NCI-H345 (cell line): ENCODE data around the gene JAG2.

Experiments
- DNase-seq: peaks from one replicate; lab custom pipeline; 2025; lab: John Stamatoyannopoulos, UW

JAG2 gene

DNA sequence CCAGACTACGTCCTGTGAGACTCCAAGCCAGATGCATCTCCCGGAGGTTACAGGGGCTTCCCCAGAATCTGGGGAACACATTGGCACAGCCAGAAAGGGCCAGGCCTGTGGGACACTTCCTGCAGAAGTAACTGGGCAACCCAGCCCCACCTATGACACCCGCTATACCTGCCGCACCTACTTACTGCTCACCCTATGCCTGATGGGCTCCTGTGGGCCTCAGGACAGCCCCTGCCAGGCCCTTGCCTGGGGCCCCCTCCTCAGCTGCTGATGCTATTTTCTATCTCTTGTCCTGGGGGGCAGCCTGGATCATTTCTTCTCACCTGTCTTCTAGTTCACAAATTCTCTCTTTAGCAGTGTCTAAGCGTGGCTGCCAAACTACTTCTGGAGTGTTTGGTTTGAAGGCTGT lies 28.7 kb downstream of the JAG2 start:
- DNase-seq = no peak

DNA sequence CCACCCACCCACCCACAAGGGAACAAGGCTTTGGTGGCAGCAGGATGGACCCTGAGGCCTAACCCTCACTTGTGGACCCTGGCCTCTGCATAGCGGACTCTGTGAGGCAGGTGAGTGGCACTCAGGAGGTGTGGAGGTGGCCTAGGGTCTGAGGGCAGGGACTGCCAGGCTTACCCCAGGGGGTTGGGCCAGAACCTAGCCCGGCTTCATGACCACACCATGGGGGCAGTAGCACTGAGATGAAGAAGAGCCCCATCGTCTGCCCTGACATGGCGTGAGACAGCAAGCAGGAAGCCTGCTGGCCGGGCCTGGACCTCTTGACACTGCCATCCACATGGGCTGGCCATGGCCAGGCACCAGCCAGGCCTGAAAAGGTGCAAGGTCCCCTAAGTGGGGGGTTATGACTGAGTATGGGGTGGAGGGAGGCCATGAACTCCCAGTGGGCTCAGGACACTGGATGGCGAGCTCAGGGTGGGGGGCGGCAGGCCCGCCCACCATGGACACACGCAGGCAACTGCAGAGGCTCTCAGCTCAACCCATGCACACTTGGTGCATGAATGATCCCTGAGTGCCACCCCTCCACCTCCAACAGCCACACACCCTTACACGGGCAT lies 29.3 kb downstream of the JAG2 start:
- DNase-seq = no peak

DNA sequence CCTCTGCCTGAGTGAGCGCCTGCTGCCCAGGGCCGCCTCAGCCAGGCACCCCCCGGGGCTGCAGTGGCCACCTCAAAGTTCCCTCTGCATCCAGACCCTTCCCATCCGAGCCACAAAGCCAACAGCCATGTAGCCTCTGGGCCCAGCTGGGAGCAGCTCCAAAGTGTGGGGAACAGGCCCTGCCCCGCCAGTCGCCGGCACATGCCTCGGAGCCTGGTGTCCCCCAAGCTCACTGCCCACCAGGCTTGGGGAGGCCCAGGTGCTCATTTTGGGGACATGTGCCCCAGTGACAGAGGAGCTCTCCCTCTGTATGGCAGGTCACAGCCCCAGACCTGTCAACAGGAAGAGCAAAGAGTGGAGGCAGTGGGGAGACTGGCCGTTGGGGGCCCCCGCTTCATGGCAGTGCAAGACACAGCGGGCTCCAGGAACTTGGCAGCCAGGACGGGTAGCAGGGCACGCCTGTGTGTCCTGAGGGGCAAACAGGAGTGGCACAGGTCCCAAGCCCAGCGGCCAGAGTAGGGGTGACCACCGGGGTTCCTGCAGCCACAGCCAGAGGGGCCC lies 29.9 kb downstream of the JAG2 start:
- DNase-seq = no peak

DNA sequence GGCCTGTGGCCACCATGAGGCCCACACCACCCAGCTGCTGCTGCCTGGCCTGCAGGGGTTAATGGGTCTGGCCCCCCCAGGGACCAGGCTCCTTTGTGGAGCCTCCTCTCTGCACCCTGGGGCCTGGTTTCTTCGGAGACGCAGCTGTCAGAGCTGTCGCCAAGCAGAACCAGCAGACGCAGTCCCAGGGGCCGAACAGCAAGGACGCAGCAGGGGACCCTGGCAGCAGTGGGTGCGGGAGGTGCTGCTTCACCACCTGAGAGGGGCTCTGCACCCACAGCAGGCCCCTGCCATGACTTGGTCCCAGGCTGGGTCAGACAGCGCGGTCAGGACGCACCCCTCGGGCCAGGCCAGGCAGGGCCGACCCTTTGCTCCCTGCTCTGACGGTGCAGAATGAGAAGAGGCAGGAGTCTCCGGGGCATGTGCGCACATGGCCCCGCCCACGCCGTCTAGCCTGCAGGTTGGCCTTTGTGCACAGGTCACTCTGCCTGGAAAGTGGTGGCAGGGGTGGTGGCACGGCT lies 30.5 kb downstream of the JAG2 start:
- no peak for DNase-seq

DNA sequence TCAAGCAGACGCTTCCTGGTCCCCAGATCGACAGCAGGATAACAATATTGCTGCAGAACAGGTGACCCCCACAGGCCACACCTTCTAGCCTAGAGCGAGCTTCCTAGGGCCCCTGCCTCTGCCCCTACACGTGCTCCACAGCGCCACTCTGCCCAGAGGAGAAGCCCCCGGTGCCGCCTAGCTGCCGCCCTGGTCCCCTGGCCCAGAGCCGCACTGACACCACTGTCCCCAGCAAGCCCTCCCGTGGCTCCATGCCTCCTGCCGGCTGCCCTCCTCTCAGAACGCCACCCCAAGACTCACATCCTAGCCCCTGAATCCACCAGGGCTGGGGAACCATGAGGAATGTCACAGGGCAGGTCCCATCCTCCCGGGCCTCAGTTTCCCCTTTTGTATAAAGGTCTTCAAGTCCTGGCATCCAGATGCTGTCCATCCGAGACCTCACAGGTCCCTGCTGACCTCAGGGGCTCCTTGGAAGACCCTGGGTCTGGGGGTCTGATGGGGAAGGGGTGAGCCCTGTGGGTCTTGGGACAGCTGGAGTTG lies 31.0 kb downstream of the JAG2 start:
- no peak for DNase-seq

DNA sequence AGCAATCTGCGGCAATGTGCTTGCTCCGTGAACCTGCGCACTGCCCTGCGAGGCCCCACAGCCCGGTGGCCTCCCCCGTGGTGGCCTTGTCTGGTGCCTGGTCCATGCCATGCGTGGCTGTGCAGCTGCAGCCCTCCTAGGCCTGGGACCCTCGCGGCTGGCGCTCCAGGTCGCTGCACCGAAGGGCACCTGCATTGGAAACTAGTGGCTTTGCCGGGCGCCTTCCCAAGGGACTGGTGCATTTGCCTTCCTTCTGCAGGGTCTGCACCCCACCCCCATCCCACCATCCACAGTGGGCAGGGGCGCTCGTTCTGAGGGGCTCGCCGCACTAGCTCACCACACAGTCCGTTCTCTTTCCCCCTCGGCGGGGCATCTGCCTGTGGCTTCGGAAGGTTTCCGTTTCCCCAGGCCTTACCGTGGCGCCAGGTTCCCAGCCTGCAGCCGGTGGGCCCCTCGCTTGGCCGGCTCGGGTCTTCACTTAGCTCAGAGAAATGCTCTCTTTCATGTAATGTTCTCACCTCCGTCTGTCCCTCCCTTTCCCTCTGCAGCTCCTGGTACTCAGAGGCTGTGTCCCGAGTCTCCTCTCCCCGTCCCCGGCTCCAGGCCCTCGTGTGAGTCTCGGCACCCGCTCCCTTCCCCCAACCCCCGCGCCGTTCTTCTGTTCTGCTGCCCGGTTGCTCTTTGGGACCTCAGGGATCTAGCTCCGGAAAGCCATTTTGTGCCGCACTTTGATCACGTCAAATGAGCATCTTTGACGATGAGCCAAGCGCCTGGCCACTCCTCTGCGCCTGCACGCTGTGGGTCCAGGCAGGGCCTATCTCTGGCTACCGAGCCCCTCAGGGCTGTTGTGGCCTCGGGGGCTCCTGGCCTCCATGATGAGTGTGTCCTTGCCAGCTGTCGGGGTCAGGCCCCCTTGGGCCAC lies 31.9 kb downstream of the JAG2 start:
- DNase-seq = no peak

DNA sequence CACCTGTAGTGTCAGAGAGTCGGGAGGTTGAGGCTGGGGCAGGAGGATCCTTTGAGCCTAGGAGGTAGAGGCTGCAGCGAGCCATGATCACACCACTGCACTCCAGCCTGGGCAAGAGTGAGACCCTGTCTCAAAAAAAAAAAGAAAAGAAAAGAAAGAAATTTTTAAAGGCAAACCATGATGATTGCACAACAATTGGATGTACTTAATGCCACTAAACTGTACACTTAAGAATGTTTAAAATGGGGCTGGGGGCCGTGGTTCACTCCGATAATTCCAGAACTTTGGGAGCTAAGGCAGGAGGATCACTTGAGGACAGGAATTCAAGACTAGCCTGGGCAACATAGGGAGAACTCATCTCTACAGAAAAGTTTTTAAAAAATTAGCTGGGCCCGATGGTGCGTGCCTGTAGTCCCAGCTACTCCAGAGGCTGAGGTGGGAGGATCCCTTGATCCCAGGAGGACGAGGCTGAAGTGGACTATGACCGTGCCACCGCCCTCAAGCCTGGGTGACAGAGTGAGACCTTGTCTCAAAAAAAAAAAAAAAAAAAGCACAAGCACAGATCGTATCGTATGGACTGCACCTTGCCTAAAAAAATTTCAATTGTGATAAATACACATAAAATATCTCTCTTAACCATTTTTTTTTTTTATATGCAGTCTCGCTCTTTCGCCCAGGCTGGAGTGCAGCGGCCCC lies 32.7 kb downstream of the JAG2 start:
- DNase-seq = no peak

DNA sequence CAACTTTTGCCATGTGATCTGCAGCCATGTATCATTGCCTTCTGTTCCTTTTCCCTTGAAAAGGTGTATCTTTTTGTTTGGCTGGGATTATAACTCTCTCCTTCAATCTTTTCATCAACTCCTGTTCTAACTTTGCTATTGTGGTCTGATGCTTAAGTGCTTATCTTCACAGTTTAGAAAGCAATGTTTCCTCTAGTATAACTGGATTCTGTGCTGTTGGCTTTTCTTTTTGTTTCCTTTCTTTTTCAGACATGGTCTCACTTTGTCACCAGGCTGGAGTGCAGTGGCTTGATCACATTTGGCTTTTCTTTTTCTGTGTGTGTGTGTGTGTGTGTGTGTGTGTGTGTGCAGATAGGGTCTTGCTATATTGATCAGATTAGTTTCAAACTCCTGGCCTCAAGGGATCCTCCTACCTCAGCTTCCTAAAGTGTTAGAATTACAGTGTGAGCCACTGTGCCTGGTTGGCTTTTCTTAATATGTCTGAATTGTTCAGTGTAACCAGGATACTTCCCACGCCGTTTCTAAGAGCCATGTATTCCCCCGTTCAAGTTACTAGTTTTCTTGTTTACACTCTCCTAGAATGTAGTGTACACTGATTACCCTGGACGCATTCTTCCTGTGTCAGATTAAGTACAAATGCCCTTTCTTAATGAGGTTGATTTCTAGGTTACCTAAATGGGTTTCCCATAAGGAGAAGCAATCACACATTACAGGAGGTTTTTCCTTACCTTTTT lies 35.5 kb downstream of the JAG2 start:
- DNase-seq = no peak

DNA sequence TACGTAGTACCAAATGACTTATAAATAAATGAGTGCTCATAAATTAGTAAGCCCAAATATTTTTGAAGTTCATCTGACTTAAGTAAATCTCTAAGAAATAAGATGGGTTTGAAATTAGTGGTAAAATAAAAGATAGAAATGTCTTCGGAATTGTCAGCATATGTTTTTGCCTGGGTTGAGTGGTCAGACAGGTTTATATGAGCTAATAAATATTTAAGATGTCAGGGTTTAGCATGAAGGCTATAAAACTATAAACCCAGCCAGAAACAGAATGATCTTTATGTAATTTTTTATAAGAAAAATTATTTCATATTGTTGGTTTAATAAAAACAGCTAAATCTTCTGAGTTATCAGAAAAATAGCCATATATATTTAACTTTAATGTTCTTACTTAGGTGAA lies 37.3 kb downstream of the JAG2 start:
- DNase-seq = no peak

DNA sequence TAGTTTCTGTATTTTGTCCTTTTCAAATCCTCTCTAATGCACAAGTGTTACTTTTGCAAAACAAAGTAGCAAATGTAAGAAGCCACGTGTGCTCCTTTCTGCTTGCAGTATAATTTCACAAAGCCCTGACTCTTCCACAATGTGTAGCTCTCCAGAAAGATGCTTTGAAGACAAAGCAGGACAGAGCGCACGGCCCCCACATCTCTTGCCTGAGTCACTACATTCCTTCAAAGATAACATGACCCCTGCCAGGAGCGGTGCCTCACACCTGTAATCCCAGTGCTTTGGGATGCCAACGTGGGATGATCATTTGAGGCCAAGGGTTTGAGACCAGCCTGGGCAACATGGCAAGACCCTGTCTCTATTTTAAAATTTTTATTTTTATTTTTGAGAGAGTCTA lies 40.5 kb downstream of the JAG2 start:
- no peak for DNase-seq

DNA sequence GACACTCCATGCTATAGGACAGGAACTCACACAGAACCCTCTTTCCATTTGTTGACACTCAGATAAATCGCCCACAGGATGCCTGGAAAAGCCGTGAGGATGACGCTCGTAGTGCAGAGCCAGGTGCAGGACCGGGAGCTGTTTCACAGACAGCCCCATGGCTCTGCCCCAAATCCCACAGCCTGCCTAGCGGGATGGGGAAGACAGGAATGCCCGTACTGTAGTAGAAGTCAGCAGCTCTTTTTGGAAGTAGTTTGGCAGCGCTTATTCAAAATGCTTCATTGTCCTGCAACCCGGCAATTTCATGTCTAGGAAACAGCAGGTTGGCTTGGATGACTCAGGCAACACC lies 41.6 kb downstream of the JAG2 start:
- no peak for DNase-seq

DNA sequence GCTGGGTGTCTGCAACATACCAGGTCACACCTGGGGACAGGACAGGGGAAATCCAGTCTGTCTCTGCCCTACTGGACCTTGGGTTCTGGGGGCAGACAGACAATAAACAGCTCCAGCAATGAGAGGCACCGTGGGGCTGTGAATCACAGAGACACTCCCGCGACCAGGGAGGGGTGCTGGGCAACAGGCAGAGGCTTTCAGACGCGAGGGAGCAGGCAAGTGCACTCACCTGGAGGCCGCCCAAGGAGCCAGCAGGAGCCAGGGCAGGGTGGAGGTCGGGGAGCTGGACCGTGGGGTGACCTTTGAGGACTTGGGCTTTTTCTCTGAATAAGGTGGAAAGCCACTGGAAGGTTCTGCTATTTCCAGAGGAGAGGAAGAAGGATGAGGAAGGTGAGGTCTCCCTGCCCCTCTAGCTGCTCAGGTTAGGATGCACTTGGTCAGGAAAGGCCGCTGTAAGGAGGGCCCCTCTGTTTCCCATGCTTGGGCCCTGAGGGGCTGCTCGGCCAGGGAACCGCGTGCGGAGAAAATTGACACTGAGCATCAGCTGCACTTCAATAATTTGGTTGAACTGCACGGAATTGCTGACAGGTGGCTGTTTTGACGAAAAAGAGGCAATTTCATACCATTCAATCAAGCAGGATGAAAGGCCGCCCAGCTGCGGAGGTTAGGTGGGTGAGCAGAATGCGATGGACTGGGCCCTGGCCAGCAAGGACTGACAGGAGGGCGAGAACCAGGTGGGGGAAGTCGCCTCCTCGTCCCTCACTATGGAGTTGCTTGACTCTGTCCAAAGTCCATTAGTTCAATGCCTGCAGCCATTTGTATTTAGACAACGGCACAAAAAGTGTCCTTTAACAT lies 42.2 kb downstream of the JAG2 start:
- no peak for DNase-seq

DNA sequence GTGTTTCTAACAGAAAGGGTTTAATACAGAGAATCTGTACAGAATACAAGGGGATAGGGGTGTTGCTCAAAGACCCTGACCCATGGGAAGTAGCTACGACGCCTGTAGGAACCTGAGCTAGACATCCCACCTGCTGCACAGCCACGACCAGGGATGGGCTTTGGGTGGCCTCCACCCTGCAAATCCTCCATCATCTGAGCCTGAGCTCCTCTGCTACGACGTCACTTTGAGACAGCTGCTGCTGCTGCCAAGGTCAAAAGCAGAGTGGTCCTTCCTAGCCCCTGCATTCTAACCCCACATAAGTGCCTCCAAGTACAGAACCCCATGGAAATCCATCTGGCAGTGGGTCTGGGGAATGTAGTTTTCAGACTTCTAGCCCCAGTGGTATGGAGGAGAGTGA lies 43.8 kb downstream of the JAG2 start:
- DNase-seq = no peak

DNA sequence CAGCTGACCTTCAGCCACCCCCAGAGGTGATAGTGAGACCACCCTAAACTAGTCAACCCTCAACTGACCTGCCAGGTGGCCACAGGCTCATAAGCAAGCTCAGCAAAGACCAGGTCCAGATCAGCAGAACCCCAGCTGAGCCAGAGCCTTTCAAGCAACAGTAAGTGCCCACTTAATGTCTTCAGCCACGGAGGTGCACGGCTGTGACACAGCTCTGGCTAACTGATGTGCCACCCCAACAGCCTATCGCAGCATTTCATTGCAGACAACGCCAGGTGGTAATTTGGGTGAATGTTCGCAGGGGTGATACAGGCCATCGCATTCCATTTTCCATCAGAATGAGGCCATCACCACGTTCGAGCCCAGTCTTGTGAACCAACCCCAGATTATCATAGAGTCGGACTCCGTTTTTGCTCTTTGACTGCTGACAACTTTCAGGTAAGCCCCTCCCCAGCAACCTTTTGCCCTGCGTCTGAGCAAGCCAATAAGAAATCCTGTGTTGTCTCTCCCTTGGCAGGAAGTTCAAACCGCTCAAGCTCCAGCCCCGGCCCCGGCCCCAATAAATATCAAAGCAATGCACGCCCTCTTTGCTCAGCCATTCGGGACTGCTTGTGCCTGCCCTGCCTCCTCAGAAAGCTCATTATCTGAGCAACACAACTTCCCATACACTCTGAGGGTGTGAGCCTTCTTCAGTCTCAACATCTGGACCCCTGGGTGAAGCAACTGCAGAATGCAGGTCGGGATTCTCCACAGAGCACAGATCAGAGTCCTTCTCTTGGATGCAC lies 44.4 kb downstream of the JAG2 start:
- DNase-seq = no peak

DNA sequence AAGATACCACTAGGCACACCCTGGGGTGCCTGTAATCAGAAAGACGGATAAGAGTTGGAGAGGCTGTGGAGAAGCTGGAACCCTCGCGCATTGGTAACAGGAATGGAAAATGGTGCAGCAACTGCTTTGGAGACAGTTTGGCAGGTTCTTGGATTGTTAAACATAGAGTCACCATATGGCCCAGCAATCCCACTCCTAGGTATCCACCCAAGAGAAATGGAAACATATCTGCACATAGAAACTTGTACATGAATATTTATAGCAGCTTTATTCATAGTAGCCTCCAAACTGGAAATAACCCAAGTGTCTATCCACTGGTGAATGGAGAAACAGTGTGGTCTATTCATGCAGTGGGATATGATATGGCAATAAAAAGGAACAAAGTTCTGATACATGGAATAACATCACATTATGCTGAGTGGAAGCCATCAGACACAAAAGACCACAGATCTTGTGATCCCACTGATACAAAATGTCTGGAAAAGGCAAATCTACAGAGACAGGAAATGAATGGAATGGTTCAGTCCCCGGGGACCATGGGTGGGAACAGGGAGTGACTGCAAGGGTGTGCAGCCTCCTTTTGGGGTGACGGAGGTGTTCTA lies 45.4 kb downstream of the JAG2 start:
- DNase-seq = no peak

DNA sequence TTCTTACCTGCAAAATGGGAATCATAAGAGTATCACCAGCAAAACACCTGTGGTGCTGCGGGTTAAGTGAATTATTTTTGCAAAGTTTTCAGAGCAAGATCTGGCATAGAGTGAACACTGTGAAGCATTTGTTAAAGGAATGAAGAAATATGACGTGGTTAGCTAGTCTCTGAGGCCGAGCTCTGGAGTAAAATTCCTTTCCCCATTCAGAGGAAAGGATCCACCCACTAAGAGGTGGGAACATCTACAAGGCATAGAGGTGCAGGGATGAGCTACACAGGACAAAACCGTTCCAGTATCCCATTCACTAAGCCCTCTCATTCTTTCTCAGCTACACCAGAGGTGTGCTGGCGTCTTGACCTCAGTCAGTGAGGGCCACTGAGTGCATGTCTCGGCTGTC lies 48.5 kb downstream of the JAG2 start:
- no peak for DNase-seq

DNA sequence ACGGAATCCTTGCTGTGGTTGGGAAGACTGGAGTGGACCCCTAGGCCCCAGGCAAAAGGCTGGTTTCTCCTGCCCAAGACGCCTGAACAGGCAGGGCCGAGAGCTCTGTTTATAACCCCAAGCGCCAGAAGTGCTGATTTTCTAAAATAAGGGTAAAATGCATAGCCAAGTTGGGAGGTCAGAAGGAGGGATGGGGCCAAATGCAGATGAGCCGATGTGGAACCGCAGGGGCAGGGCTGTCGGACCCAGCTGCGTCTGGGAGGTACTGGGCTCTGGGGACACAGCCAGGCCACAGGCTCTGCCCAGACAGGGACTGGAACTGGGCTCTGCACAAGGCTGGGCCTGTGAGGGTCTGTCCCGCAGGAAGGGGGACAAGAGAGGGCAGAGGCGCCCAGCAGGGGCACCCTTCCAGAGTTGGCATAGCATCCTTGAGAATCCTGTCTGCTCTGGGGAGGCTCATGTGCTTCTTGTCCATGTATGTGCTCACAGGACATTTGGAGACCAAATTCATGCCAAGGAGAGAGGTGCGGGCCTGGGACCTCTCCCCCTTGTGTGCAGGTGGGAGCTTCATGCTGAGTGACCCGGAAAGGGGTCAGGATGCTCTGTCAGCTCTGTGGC lies 49.1 kb downstream of the JAG2 start:
- no peak for DNase-seq

DNA sequence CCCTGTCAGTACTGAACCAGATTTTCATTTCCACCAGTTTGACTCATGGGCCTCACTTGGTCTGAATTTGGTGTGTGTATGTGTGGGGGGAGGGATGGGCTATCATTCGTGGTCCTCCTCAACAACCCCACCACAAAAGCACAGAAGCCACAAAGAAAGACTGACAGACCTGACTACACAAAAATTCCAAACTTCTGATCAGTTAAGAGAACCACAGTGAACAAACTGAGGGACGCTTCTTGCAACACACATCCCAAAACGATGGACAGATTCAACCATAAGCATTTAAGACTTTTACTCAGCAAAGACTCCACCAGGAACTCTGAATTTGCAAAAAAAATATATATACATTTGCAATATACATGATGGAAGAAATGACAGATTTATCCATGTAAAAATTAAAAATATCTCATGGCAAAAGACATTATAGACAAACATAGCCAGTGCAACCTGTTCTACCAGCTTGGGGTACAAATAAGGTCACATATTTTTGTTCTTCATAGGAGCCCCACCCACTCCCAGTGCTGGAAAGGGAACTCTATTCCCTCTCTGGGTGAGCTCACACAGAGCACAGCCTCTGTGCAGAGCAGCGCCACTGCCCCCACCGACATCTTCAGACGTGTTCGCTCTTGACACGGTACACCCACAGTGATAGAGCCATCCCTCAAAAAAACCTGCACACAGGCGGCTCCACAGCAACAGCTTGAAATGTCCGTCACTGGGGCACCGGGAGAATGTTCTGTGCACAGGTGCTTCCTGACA lies 49.7 kb downstream of the JAG2 start:
- no peak for DNase-seq
